GM19455 (cell line): ENCODE data around the gene HHATL.
"Not testable (repeated sequence)": the region's sequence is repeated elsewhere in the genome, so short reads cannot be mapped to it uniquely, and the experiment has no call there.

Experiments used
- ATAC-seq: cut with Tn5 transposase; IDR thresholded peaks from one replicate; pipeline ENCODE4 v1.9.1; 2021; ENCODE audit not compliant: unreplicated experiment

HHATL gene

GRCh38 chr3:42734263-42734860 lies 31.8 kb upstream of the HHATL start:
- ATAC-seq, result no peak

- no peak for ATAC-seq
Observed at GRCh38 chr3:42733501-42734262, 31.1 kb upstream of the HHATL start.

- ATAC-seq, result no peak
Observed at GRCh38 chr3:42732829-42733459, 30.3 kb upstream of the HHATL start.

GRCh38 chr3:42732196-42732828 lies 29.7 kb upstream of the HHATL start:
- ATAC-seq, result no peak

- no peak for ATAC-seq
Observed at GRCh38 chr3:42731476-42732195, 29.0 kb upstream of the HHATL start.

GRCh38 chr3:42730706-42731420 lies 28.3 kb upstream of the HHATL start:
- ATAC-seq, result no peak

GRCh38 chr3:42730294-42730693 lies 27.7 kb upstream of the HHATL start:
- no peak for ATAC-seq

- ATAC-seq, result no peak
Observed at GRCh38 chr3:42729404-42730145, 27.0 kb upstream of the HHATL start.

GRCh38 chr3:42728668-42729364 lies 26.2 kb upstream of the HHATL start:
- no peak for ATAC-seq

GRCh38 chr3:42728056-42728455 lies 25.5 kb upstream of the HHATL start:
- ATAC-seq, result no peak

- ATAC-seq, result no peak
Observed at GRCh38 chr3:42725454-42725853, 22.9 kb upstream of the HHATL start.

GRCh38 chr3:42723219-42723618 lies 20.6 kb upstream of the HHATL start:
- no peak for ATAC-seq

GRCh38 chr3:42722442-42722841 lies 19.8 kb upstream of the HHATL start:
- ATAC-seq, result not testable (repeated sequence)

GRCh38 chr3:42721690-42722089 lies 19.1 kb upstream of the HHATL start:
- no peak for ATAC-seq

- ATAC-seq, result no peak
Observed at GRCh38 chr3:42720126-42720525, 17.5 kb upstream of the HHATL start.

- ATAC-seq, result no peak
Observed at GRCh38 chr3:42719002-42719401, 16.4 kb upstream of the HHATL start.

GRCh38 chr3:42718338-42718737 lies 15.7 kb upstream of the HHATL start:
- no peak for ATAC-seq

GRCh38 chr3:42717306-42717705 lies 14.7 kb upstream of the HHATL start:
- no peak for ATAC-seq

GRCh38 chr3:42714171-42714852 lies 11.7 kb upstream of the HHATL start:
- no peak for ATAC-seq
